Measurements from ENCODE around the gene SPATA2.

GRCh38 chr20:49859011-49859410, 56.3 kb downstream of the SPATA2 start:
- TF ChIP-seq, protein P1, sequence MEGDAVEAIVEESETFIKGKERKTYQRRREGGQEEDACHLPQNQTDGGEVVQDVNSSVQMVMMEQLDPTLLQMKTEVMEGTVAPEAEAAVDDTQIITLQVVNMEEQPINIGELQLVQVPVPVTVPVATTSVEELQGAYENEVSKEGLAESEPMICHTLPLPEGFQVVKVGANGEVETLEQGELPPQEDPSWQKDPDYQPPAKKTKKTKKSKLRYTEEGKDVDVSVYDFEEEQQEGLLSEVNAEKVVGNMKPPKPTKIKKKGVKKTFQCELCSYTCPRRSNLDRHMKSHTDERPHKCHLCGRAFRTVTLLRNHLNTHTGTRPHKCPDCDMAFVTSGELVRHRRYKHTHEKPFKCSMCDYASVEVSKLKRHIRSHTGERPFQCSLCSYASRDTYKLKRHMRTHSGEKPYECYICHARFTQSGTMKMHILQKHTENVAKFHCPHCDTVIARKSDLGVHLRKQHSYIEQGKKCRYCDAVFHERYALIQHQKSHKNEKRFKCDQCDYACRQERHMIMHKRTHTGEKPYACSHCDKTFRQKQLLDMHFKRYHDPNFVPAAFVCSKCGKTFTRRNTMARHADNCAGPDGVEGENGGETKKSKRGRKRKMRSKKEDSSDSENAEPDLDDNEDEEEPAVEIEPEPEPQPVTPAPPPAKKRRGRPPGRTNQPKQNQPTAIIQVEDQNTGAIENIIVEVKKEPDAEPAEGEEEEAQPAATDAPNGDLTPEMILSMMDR (IDR thresholded peaks at IDR 0.05), result no peak
- TF ChIP-seq POLR2A (IDR thresholded peaks at IDR 0.05), result no peak
- no peak for TF ChIP-seq POLR2AphosphoS5 (IDR thresholded peaks at IDR 0.05)
